ENCODE data around the gene RPP25L.

Gene RPP25L

GRCh38 chr9:34611251-34611810, 566 bp downstream of the RPP25L start:
- POLR2A ChIA-PET, result interaction anchor here (1.1 kb wide), 1 partner anchor 9 kb away, joined by 3 read pairs; the partner anchor contains the start of gene DCTN3

GRCh38 chr9:34610434-34611206, 1.3 kb downstream of the RPP25L start:
- H3K36me3 ChIP-seq (ENCODE audit: control insufficient read depth in 4 of 4, insufficient read depth in 4 of 4, low read length in 3 of 4), result peaks cover 0 to 22% (median 12%) of the 10 kb centered on the region in 4 experiments
- peak overlapping the region in 2 of 7 experiments; percentile 85 to 93 for H3K4me3 ChIP-seq (ENCODE audit: control insufficient read depth in 1 of 7, extremely low read depth in 1 of 7, insufficient read depth in 4 of 7, low read depth in 2 of 7, low read length in 6 of 7)
- ChIA-PET POLR2A (interaction anchor here (1.1 kb wide), 1 partner anchor 10 kb away, joined by 3 read pairs; the partner anchor contains the start of gene DCTN3), CTCF (interaction anchor here (0.7 to 17.0 kb wide), 6 partner anchors 8 to 170 kb away, joined by 3 to 293 read pairs (median 3); partner anchors contain the start of genes ARID3C and SIGMAR1)
- peak in 2 of 3 donors; percentile 35 to 37 for DNase-seq
- WGBS (ENCODE audit: insufficient coverage), result 96% methylated on average over 20 of the region's 20 CpGs
- H3K27ac ChIP-seq (ENCODE audit: insufficient read depth in 1 of 2, low read depth in 1 of 2, low read length in 2 of 2, poor library complexity in 1 of 2, severe bottlenecking in 2 of 2), result no peak overlapping the region
- H3K27me3 ChIP-seq (replicated peaks in 2 of 5; ENCODE audit: control insufficient read depth in 4 of 5, insufficient read depth in 5 of 5, low read length in 4 of 5), result peaks cover 0 to 4% (median 2%) of the 10 kb centered on the region in 5 experiments
- peaks cover 1 to 26% (median 20%) of the 10 kb centered on the region in 4 experiments for H3K4me1 ChIP-seq (ENCODE audit: control extremely low read depth in 1 of 4, control insufficient read depth in 4 of 4, insufficient read depth in 4 of 4, low read length in 3 of 4)
- no peaks in the 10 kb centered on the region for H3K9me3 ChIP-seq (ENCODE audit: control extremely low read depth in 1 of 5, control insufficient read depth in 4 of 5, insufficient read depth in 2 of 5, low read depth in 1 of 5, low read length in 4 of 5)

More at GRCh38 chr9:34611251-34611810, 566 bp downstream of the RPP25L start:
- H3K9me3 ChIP-seq (ENCODE audit: control extremely low read depth in 1 of 5, control insufficient read depth in 4 of 5, insufficient read depth in 2 of 5, low read depth in 1 of 5, low read length in 4 of 5), result no peaks in the 10 kb centered on the region
- H3K36me3 ChIP-seq (ENCODE audit: control insufficient read depth in 4 of 4, insufficient read depth in 4 of 4, low read length in 3 of 4), result peaks cover 0 to 29% (median 16%) of the 10 kb centered on the region in 4 experiments
- WGBS (ENCODE audit: insufficient coverage), result 67% methylated on average over 8 of the region's 10 CpGs
- H3K27ac ChIP-seq (ENCODE audit: insufficient read depth in 1 of 2, low read depth in 1 of 2, low read length in 2 of 2, poor library complexity in 1 of 2, severe bottlenecking in 2 of 2), result peak overlapping the region; percentile 72 to 87
- DNase-seq, result no peak
- H3K4me3 ChIP-seq (ENCODE audit: control insufficient read depth in 1 of 7, extremely low read depth in 1 of 7, insufficient read depth in 4 of 7, low read depth in 2 of 7, low read length in 6 of 7), result peak overlapping the region; percentile 62 to 93 (median 77)
- H3K27me3 ChIP-seq (replicated peaks in 2 of 5; ENCODE audit: control insufficient read depth in 4 of 5, insufficient read depth in 5 of 5, low read length in 4 of 5), result peaks cover 0 to 3% (median 0%) of the 10 kb centered on the region in 5 experiments
- CTCF ChIA-PET, result interaction anchor here (0.7 to 17.0 kb wide), 7 partner anchors 9 to 171 kb away, joined by 3 to 293 read pairs (median 3); partner anchors contain the start of genes ARID3C and SIGMAR1
- H3K4me1 ChIP-seq (ENCODE audit: control extremely low read depth in 1 of 4, control insufficient read depth in 4 of 4, insufficient read depth in 4 of 4, low read length in 3 of 4), result peaks cover 1 to 26% (median 20%) of the 10 kb centered on the region in 4 experiments

- H3K9me3 ChIP-seq (ENCODE audit: control extremely low read depth in 1 of 5, control insufficient read depth in 4 of 5, insufficient read depth in 2 of 5, low read depth in 1 of 5, low read length in 4 of 5), result no peaks in the 10 kb centered on the region
- ChIA-PET CTCF (interaction anchor here (0.7 to 17.0 kb wide), 10 partner anchors 10 to 232 kb away, joined by 3 to 293 read pairs (median 6); partner anchors contain the start of genes ARID3C, DCTN3 and SIGMAR1), POLR2A (no interaction called here)
- H3K36me3 ChIP-seq (ENCODE audit: control insufficient read depth in 4 of 4, insufficient read depth in 4 of 4, low read length in 3 of 4), result peaks cover 0 to 7% (median 0%) of the 10 kb centered on the region in 4 experiments
- DNase-seq, result no peak
- 83% methylated on average over 2 of the region's 2 CpGs for WGBS (ENCODE audit: insufficient coverage)
- H3K27me3 ChIP-seq (replicated peaks in 2 of 5; ENCODE audit: control insufficient read depth in 4 of 5, insufficient read depth in 5 of 5, low read length in 4 of 5), result peaks cover 0 to 8% (median 5%) of the 10 kb centered on the region in 5 experiments
- no peak overlapping the region for H3K27ac ChIP-seq (ENCODE audit: insufficient read depth in 1 of 2, low read depth in 1 of 2, low read length in 2 of 2, poor library complexity in 1 of 2, severe bottlenecking in 2 of 2)
- peaks cover 0 to 18% (median 12%) of the 10 kb centered on the region in 4 experiments for H3K4me1 ChIP-seq (ENCODE audit: control extremely low read depth in 1 of 4, control insufficient read depth in 4 of 4, insufficient read depth in 4 of 4, low read length in 3 of 4)
- no peak overlapping the region for H3K4me3 ChIP-seq (ENCODE audit: control insufficient read depth in 1 of 7, extremely low read depth in 1 of 7, insufficient read depth in 4 of 7, low read depth in 2 of 7, low read length in 6 of 7)
Measured at GRCh38 chr9:34607331-34607730, 4.6 kb downstream of the RPP25L start.

DNA sequence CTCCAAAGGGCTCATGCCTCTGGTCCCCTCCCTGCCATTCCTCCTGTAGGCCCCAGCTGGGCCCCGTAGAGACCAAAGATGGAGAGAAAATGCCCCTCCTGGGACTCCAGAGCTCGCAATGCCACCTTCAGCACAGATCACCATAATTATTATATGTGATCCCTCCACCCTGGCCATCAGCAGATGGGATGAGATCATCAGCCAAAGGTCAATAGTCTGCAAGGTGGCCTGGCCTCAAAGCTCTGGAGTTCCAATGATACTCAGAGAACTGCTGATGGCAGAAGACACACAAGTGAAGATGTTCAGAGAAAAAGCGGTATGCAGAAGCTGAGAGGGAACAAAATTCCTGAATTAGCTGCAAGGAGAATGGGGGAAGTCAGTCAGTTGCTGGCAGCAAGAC, 5.0 kb downstream of the RPP25L start:
- H3K4me1 ChIP-seq (ENCODE audit: control extremely low read depth in 1 of 4, control insufficient read depth in 4 of 4, insufficient read depth in 4 of 4, low read length in 3 of 4), result peaks cover 0 to 15% (median 9%) of the 10 kb centered on the region in 4 experiments
- POLR2A ChIA-PET, result no interaction called here
- no peak overlapping the region for H3K4me3 ChIP-seq (ENCODE audit: control insufficient read depth in 1 of 7, extremely low read depth in 1 of 7, insufficient read depth in 4 of 7, low read depth in 2 of 7, low read length in 6 of 7)
- H3K36me3 ChIP-seq (ENCODE audit: control insufficient read depth in 4 of 4, insufficient read depth in 4 of 4, low read length in 3 of 4), result peaks cover 0 to 7% (median 0%) of the 10 kb centered on the region in 4 experiments
- DNase-seq, result no peak
- H3K27ac ChIP-seq (ENCODE audit: insufficient read depth in 1 of 2, low read depth in 1 of 2, low read length in 2 of 2, poor library complexity in 1 of 2, severe bottlenecking in 2 of 2), result no peak overlapping the region
- 93% methylated on average over 1 of the region's 3 CpGs for WGBS (ENCODE audit: insufficient coverage)
- peaks cover 0 to 8% (median 6%) of the 10 kb centered on the region in 5 experiments for H3K27me3 ChIP-seq (replicated peaks in 2 of 5; ENCODE audit: control insufficient read depth in 4 of 5, insufficient read depth in 5 of 5, low read length in 4 of 5)
- CTCF ChIA-PET, result interaction anchor here (0.7 to 17.0 kb wide), 10 partner anchors 11 to 231 kb away, joined by 3 to 293 read pairs (median 6); partner anchors contain the start of genes ARID3C, DCTN3 and SIGMAR1
- H3K9me3 ChIP-seq (ENCODE audit: control extremely low read depth in 1 of 5, control insufficient read depth in 4 of 5, insufficient read depth in 2 of 5, low read depth in 1 of 5, low read length in 4 of 5), result no peaks in the 10 kb centered on the region

DNA sequence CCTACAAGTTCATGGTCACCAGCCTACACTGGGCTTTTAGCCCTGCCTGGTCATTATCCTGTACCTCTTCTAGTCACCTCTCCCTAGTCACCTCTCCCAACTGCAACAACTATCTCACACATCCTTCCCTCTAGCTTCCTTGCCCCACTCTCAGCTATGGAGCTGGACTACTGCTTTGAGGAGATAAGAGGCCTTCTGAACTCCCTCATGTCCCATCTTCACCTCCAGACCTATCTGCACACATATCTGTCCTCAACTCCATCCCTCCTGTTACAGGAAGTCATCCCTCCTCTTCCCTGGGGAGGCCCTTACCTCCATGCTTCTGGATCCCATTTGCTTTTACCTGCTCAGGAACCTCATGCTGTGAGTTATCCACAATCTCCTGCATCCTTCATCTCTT, 5.7 kb downstream of the RPP25L start:
- no peak overlapping the region for H3K4me3 ChIP-seq (ENCODE audit: control insufficient read depth in 1 of 7, extremely low read depth in 1 of 7, insufficient read depth in 4 of 7, low read depth in 2 of 7, low read length in 6 of 7)
- H3K9me3 ChIP-seq (ENCODE audit: control extremely low read depth in 1 of 5, control insufficient read depth in 4 of 5, insufficient read depth in 2 of 5, low read depth in 1 of 5, low read length in 4 of 5), result no peaks in the 10 kb centered on the region
- CTCF ChIA-PET, result interaction anchor here (0.9 to 17.0 kb wide), 9 partner anchors 13 to 170 kb away, joined by 3 to 293 read pairs (median 7); partner anchors contain the start of genes ARID3C, DCTN3 and SIGMAR1

DNA sequence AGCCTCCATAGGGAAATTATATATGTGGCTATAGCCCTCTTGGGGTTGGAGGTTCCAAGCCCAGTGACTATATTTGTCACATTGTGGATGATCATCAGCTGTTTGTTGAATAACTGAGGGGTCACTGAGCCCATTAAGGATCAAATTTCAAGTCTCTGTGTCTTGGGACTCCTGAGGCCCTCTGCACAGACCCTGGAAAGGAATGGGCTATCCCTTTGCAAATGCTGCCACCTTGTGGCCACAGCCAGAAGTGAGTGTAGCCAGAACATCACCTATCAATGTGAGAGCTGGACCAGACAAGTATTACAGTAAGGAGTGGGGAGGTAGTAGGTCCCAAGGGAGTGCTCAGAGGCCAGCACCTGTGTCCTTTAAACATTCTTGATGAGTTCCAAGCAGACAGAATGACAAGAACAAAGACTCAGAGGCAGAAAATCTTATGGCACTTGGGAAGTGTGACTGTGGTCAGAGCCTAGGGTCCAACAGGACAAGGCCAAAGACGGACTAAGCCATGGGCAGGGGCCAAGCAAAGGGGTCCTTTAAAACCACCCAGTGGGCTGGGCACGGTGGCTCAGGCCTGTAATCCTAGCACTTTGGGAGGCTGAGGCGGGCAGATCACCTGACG, 8.2 kb downstream of the RPP25L start:
- Histone ChIP-seq H3K4me3 (ENCODE audit: control insufficient read depth in 1 of 7, extremely low read depth in 1 of 7, insufficient read depth in 4 of 7, low read depth in 2 of 7, low read length in 6 of 7) (no peak overlapping the region), H3K27ac (ENCODE audit: insufficient read depth in 1 of 2, low read depth in 1 of 2, low read length in 2 of 2, poor library complexity in 1 of 2, severe bottlenecking in 2 of 2) (no peak overlapping the region), H3K36me3 (ENCODE audit: control insufficient read depth in 4 of 4, insufficient read depth in 4 of 4, low read length in 3 of 4) (no peaks in the 10 kb centered on the region), H3K4me1 (ENCODE audit: control extremely low read depth in 1 of 4, control insufficient read depth in 4 of 4, insufficient read depth in 4 of 4, low read length in 3 of 4) (no peaks in the 10 kb centered on the region), H3K27me3 (replicated peaks in 2 of 5; ENCODE audit: control insufficient read depth in 4 of 5, insufficient read depth in 5 of 5, low read length in 4 of 5) (peaks cover 0 to 14% (median 7%) of the 10 kb centered on the region in 5 experiments), H3K9me3 (ENCODE audit: control extremely low read depth in 1 of 5, control insufficient read depth in 4 of 5, insufficient read depth in 2 of 5, low read depth in 1 of 5, low read length in 4 of 5) (no peaks in the 10 kb centered on the region)
- 52% methylated on average over 3 of the region's 4 CpGs for WGBS (ENCODE audit: insufficient coverage)
- DNase-seq, result peak; percentile 68 to 88 (median 80)
- POLR2A ChIA-PET, result no interaction called here
- CTCF ChIA-PET, result interaction anchor here (0.6 to 17.0 kb wide), 27 partner anchors 10 to 270 kb away, joined by 3 to 293 read pairs (median 5); partner anchors contain the start of genes ARID3C and SIGMAR1

More for the DNA sequence above, 5.7 kb downstream of the RPP25L start:
- DNase-seq, result no peak
- peaks cover 0 to 9% (median 4%) of the 10 kb centered on the region in 4 experiments for H3K4me1 ChIP-seq (ENCODE audit: control extremely low read depth in 1 of 4, control insufficient read depth in 4 of 4, insufficient read depth in 4 of 4, low read length in 3 of 4)
- no peak overlapping the region for H3K27ac ChIP-seq (ENCODE audit: insufficient read depth in 1 of 2, low read depth in 1 of 2, low read length in 2 of 2, poor library complexity in 1 of 2, severe bottlenecking in 2 of 2)
- peaks cover 0 to 8% (median 6%) of the 10 kb centered on the region in 5 experiments for H3K27me3 ChIP-seq (replicated peaks in 2 of 5; ENCODE audit: control insufficient read depth in 4 of 5, insufficient read depth in 5 of 5, low read length in 4 of 5)
- peaks cover 0 to 7% (median 0%) of the 10 kb centered on the region in 4 experiments for H3K36me3 ChIP-seq (ENCODE audit: control insufficient read depth in 4 of 4, insufficient read depth in 4 of 4, low read length in 3 of 4)
- POLR2A ChIA-PET, result no interaction called here
